ENCODE data around the gene SPATA16.
"Not testable (repeated sequence)": the region's sequence is repeated elsewhere in the genome, so short reads cannot be mapped to it uniquely, and the experiment has no call there.

SPATA16 gene

GRCh38 chr3:172869784-172870518 is 271.1 kb downstream of the SPATA16 start:
- FAIRE-seq = no peak

- no peak for FAIRE-seq
Measured at GRCh38 chr3:172869368-172869771, 271.7 kb downstream of the SPATA16 start.

GRCh38 chr3:172868582-172869200 is 272.3 kb downstream of the SPATA16 start:
- no peak for FAIRE-seq

- FAIRE-seq = not testable (repeated sequence)
Measured at GRCh38 chr3:172866726-172867350, 274.2 kb downstream of the SPATA16 start.

GRCh38 chr3:172859041-172859440 is 282.0 kb downstream of the SPATA16 start:
- FAIRE-seq = no peak

GRCh38 chr3:172856795-172857742 is 284.0 kb downstream of the SPATA16 start:
- no peak for FAIRE-seq

GRCh38 chr3:172855037-172855436 is 286.0 kb downstream of the SPATA16 start:
- no peak for FAIRE-seq

GRCh38 chr3:172853921-172854666 is 286.9 kb downstream of the SPATA16 start:
- FAIRE-seq = no peak

- no peak for FAIRE-seq
Measured at GRCh38 chr3:172853005-172853404, 288.0 kb downstream of the SPATA16 start.

GRCh38 chr3:172848910-172849309 is 292.1 kb downstream of the SPATA16 start:
- FAIRE-seq = no peak

- FAIRE-seq = no peak
Measured at GRCh38 chr3:172847292-172847691, 293.7 kb downstream of the SPATA16 start.

GRCh38 chr3:172846706-172847105 is 294.3 kb downstream of the SPATA16 start:
- no peak for FAIRE-seq

- FAIRE-seq = no peak
Measured at GRCh38 chr3:172846103-172846561, 294.9 kb downstream of the SPATA16 start.

- FAIRE-seq = no peak
Measured at GRCh38 chr3:172844428-172844827, 296.6 kb downstream of the SPATA16 start.

- no peak for FAIRE-seq
Measured at GRCh38 chr3:172840913-172841312, 300.1 kb downstream of the SPATA16 start.

GRCh38 chr3:172840463-172840862 is 300.6 kb downstream of the SPATA16 start:
- no peak for FAIRE-seq

GRCh38 chr3:172839679-172840078 is 301.4 kb downstream of the SPATA16 start:
- FAIRE-seq = no peak
